HG03457 (cell line): Measurements from ENCODE around the gene PNMA8C.

Source experiments
- ATAC-seq: cut with Tn5 transposase; IDR thresholded peaks from one replicate; pipeline ENCODE4 v1.9.1; 2021; ENCODE audit warnings: moderate number of reproducible peaks; ENCODE audit not compliant: unreplicated experiment

Gene PNMA8C

DNA sequence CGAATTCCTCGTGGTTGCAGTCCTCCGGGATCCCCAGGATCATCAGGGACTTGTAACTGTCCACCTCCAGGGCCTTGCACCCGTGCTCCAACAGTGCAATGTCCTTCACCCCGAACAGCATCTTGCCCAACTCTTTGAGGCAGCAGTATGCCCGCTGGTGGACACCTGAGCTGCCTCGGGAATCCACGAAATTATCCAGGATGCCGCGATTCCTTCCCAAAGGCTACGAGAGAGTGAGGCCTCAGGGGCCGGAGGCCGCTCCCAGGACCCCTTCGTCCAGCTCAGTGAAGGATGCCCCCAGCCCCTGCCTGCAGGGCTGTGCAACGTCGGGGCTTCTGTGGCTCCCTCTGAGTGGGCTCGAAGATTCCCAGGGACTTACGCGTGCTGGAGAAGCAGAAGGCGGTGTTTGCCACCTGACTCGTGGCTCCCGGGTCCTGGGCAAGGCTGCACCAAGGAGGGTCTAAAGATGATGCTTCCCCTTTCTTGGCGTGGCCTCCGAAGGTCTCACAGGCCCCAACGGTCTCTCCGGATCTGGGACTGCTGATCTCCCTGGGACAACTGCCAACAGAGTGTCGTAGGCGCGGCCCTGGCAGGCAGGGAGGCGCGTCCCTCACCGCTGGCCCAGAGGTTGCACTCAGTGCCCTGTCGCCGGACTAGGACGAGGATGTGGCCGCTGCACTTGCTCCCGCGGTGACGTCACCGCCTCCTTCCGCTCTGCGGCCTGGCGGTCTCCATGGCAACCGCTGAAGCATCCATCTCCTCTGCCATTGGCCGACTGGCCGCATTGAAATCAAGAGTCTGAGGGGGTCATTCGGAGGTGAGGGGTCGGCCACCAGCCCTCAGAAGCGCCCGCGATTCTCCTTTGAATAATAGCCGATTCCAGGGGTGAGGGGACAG, at the start of gene PNMA8C:
Gene PNMA8C, minus strand, starts transcription at position 698 of the 897 bp plus-strand sequence. Its CDS starts 577 bp downstream, at position 121.
- no peak for ATAC-seq

DNA sequence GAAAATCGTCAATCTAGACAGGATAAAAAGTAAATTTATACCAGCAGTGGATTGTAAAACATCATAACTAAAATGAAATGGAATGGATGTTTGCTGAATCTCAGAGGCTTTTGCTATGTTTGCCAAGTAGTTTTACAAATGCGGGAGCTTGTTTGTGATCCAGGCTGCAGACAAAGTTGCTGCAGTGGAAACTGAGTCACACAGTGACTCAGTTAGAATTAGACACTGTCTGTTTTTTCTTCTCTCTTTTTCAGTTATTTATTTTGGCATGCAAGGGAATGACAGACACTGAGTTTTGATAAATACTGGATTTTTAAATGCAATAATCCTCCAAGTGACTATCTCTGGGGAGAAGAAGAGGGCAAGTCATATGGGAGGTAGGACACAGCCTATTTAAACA, 47.2 kb upstream of the PNMA8C start:
- ATAC-seq = no peak

GRCh38 chr19:46474211-46474610, 45.5 kb upstream of the PNMA8C start:
- no peak for ATAC-seq

- no peak for ATAC-seq
These were observed 43.9 kb upstream of the PNMA8C start for GRCh38 chr19:46472592-46472991.

DNA sequence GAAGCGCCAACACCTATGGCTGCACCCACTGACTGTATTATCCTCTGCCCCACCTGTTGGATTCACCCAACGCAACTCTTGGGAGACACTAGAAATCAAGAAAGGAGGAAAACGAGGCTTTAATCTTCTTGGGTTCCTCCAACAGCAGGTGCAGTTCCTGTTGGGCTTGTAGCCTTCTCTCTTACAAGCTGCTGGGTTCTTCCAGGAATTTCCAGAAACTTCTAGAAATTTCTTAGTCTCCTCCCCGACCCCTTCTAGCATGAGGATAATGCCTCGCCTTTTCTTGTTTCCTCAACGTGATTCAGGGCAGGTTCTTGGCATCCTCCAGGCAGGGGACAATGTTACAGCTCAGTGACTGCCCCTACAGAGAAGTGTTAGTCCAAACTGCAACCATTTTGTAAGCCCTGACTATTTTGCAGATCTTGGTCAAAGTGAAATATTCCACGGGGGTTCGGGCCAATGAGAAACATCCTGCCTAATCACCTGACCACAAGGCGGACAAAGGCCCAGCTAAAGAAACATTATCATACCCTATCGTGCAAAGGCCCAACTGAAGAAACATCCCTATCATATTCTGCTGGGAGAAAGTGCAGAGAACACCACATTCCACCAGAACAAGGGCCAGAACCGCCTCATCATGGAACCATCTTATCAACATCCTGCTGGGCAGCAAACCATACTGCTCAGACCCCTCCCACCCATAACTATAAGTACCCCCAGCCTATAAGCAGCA, 43.2 kb upstream of the PNMA8C start:
- no peak for ATAC-seq

DNA sequence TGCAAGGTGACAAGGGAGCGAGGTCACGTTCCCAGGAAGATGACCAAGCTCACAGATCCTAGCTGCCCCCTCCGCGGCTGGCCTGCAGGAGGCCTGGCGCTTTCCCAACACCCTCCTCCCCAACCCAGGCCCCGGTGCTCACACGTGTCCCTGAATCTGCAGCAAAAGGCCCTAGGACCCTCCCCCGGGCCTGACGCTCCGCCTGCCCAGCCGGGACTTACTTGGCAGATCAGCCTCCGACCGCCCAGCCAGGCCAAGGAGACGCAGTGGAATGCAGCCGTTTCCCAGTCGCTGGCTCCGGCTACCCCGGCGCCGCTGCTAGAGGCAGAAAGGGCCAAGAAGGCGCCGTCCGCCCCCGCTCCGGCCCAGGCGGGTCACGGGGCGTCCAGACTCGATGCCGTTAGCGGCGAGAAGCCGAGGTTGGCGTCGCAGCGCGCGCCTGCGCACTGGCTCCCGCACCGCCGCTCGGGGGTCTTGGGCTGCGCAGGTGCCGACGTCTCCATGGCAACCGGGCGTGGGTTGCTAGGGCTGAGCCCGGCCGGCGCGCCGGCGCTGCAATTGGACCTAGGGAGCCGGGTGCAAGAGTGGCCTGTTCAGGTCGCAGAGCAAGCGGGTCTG, 42.5 kb upstream of the PNMA8C start, which contains the start of gene PNMA8A:
Gene PNMA8A, minus strand, starts transcription at position 448 of the 618 bp plus-strand sequence. CDS start 528 bp downstream, outside the sequence.
- ATAC-seq = no peak

- no peak for ATAC-seq
These were observed 41.6 kb upstream of the PNMA8C start for GRCh38 chr19:46470376-46470775.

GRCh38 chr19:46469541-46470185, 40.9 kb upstream of the PNMA8C start:
- ATAC-seq = no peak

GRCh38 chr19:46466536-46467196, 37.9 kb upstream of the PNMA8C start:
- ATAC-seq = no peak

DNA sequence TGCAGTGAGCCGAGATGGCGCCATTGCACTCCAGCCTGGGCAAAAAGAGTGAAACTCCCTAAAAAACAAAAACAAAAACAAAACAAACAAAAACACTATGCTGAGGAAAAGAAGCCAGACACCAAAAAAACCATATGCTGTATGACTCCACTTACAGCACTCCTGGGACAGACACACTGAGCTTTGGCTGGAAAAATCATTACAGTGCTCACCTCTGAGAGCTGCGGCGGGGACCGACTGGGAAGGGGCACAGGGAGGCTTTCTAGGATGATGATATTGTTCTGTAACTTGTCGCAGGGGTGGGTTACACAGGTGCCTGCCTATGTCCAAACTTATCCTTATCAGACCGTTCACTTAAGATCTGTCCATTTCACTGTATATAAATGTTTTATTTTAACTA, 34.8 kb upstream of the PNMA8C start:
- no peak for ATAC-seq

DNA sequence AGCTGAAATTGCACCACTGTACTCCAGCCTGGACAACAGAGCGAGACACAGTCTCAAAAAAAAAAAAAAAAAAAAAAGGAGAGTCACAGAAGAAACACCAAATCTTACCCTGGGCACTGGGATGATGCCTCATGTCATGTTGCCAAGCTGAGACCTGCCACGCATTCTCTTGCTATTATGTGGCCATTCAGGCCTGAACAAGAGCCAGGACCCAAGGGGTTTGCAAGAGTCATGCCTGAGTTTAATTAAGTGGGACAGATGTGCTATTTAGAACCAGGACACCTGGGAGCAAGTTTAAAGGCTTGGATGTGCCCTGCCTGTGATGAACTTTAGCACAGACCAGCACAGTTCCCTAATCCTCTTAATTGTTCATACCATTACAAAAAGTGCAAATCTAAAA, 32.8 kb upstream of the PNMA8C start:
- no peak for ATAC-seq

GRCh38 chr19:46460981-46461380, 32.2 kb upstream of the PNMA8C start:
- no peak for ATAC-seq

DNA sequence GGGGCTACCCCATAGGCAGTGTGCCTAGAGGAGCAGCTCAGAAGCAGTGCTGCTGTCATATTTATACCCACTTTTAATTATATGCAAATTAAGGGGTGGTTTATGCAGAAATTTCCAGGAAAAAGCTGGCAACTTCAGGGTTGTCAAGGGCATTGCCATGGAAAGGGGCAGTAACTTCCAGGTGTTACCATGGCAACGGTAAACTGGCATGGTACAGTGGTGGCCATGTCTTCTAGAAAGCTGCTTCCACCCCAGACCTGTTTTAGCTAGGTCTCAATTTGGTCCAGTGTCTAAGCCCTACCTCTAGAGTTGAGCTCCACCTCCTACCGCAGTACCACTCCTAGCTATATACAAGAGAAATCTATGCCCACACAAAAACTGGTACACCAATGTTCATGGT, 31.3 kb upstream of the PNMA8C start:
- no peak for ATAC-seq

DNA sequence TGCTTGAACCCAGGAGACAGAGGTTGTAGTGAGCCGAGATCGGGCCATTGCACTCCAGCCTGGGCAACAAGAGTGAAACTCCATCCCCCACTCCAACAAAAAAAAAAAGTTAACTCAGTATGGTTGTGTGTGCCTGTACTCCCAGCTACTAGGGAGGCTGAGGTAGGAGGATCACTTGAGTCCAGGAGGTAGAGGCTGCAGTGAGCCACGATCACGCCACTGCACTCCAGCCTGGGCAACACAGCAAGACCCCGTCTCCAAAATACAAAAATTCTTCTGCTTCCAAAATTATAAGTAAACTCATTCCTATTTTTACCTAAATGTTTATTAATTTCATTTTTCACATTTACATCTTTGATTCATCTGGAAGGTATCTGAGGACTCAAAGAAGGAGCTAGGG, 28.2 kb upstream of the PNMA8C start:
- no peak for ATAC-seq

GRCh38 chr19:46454244-46454643, 25.5 kb upstream of the PNMA8C start:
- no peak for ATAC-seq

- ATAC-seq = no peak
These were observed 24.9 kb upstream of the PNMA8C start for GRCh38 chr19:46453661-46454060.

DNA sequence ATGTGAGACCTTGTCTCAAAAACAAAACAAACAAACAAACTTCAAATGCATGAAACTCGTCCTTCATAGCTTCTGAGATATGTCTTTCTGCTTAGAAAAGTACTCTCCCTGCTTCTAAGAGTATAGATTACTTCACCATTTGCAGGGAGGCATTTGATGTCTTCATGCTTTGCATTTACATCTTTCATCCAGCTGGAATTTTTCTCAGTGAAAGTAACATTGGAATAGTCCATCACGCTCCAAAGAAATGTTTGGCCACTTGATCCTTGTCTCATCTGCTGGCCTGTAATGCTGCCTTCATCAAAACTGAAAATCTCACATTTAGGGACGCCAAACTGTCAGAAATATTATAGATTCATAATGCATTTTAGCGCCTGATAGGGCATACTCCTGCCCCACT, 23.4 kb upstream of the PNMA8C start:
- ATAC-seq = no peak

DNA sequence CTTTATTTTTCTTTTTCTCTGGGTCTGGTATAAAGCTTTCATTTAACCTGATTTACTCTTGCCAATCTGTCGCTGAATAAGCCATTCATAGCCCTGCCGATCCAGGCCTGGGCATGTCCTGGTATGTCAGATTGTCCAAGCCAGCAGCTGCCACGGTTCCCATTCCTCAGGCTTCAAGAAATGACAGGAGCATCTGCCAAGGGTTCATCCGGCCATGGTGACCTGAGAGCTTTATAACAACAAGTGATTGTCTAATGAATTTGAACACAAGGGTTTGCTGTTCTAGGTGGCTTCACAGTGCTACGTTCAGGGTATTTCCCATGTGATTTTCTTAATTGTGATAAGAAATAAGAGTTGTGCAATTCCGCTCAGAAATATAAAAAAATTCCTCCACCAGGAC, 22.6 kb upstream of the PNMA8C start:
- ATAC-seq = no peak

DNA sequence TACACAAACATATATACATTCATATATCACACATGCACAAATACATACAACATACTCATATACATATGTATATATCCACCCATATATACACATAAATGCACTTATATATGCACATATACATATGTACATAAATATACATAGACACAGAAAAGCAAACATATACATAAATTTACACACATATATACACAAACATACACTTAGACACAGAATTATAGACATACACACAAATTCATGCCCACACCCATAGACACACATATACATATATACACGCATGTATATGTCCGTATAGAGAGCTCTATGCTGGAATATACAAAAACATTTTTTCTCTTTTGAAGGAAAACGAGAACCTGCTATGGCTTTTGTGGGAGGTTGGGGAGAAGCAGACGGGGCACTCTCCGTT, 22.0 kb upstream of the PNMA8C start:
- no peak for ATAC-seq

DNA sequence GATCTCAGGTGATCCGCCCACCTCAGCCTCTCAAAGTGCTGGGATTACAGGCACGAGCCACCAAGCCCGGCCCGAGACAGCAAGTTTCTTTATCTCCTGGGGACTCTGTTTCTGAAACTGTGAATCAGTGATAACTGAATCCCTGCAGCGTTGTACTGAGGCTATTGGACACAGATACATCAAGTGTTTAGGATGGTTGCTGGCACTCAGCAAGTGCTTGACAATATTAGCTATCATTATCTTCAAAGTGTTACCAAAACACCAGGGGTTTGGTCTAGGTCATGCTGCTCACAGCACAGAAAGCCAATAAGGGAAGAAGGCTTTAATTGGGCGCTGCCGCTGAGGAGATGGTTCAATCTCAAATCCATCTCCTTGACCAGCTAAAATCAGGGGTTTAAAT, 20.5 kb upstream of the PNMA8C start:
- ATAC-seq = no peak

- no peak for ATAC-seq
These were observed 19.9 kb upstream of the PNMA8C start for GRCh38 chr19:46448601-46449000.
